Panc1 (cell line): Measurements from ENCODE around the gene RASGEF1B. TPM values are rescaled to one million over a fixed set of nuclear protein-coding genes. Genes with fewer than 3 reads are reported as not detected.

Source experiments
- ATAC-seq: fragments of 200-7000 bp; cut with Tn5 transposase; 2 replicates; pipeline ENCODE4 v1.9.1; 2020; ENCODE audit warnings: mild to moderate bottlenecking, moderate library complexity
- BruUV-seq: library from RNA; stranded (reverse); fragments of 400-500 nt; replicated peaks from 2 replicates; lab custom pipeline; 2021; lab: Mats Ljungman, UMichigan
- CTCF ChIA-PET: fragments of 300-600 bp; sonication (Branson Sonifier 250); formaldehyde crosslinking; loops from one replicate; lab custom pipeline; 2022; ENCODE audit warnings: antibody characterized with exemption; lab: Charles Lee
- POLR2A ChIA-PET: fragments of 300-600 bp; sonication (Branson Sonifier 250); formaldehyde crosslinking; loops from one replicate; lab custom pipeline; 2022; ENCODE audit warnings: antibody characterized with exemption; lab: Charles Lee
- DNase-seq: peaks from one replicate; pipeline ENCODE4 v3.0.0-alpha.2; 2010; ENCODE audit warnings: low read depth, low spot score
- H3K27ac ChIP-seq: 2 replicates; pipeline ENCODE4 v1.5.1; 2011; ENCODE audit warnings: mild to moderate bottlenecking, low read length, inconsistent platforms
- H3K27me3 ChIP-seq: fragments of 200-500 bp; sonication (Bioruptor generic); 2 replicates; pipeline ENCODE4 v1.6.0; 2014; ENCODE audit warnings: low read length, inconsistent platforms; ENCODE audit not compliant: control insufficient read depth, insufficient read depth
- H3K36me3 ChIP-seq: fragments of 200-500 bp; sonication (Bioruptor generic); 2 replicates; pipeline ENCODE4 v1.5.1; 2014; ENCODE audit warnings: inconsistent platforms, mild to moderate bottlenecking, low read length, moderate library complexity; ENCODE audit not compliant: control insufficient read depth, insufficient read depth
- H3K4me1 ChIP-seq: 2 replicates; pipeline ENCODE4 v1.5.1; 2011; ENCODE audit warnings: inconsistent platforms, mild to moderate bottlenecking, low read length, moderate library complexity; ENCODE audit not compliant: control insufficient read depth, insufficient read depth
- H3K4me3 ChIP-seq, 2 experiments: 2 replicates each; pipeline ENCODE4 v1.5.1; 2011 to 2012; ENCODE audit warnings: low read depth in 2 of 2, low read length in 2 of 2, mild to moderate bottlenecking in 2 of 2, inconsistent platforms in 1 of 2, moderate library complexity in 1 of 2
- H3K9me3 ChIP-seq: fragments of 200-500 bp; sonication (Bioruptor generic); 2 replicates; pipeline ENCODE4 v1.5.1; 2014; ENCODE audit warnings: low read depth, mild to moderate bottlenecking, inconsistent platforms, low read length, moderate library complexity; ENCODE audit not compliant: control insufficient read depth, insufficient read depth
- CTCF ChIP-seq: fragments of 450-650 bp; IDR thresholded peaks from 2 replicates; pipeline ENCODE4 v1.5.1; 2017; ENCODE audit warnings: mild to moderate bottlenecking
- POLR2AphosphoS5 ChIP-seq: IDR thresholded peaks from 2 replicates; pipeline ENCODE4 v1.6.1; 2012; ENCODE audit warnings: mild to moderate bottlenecking, low read depth, low read length, moderate library complexity
- REST ChIP-seq, 2 experiments: IDR thresholded peaks; 2 replicates each; pipeline ENCODE4 v1.6.1; 2011 to 2012; ENCODE audit warnings: low read depth in 2 of 2, control low read depth in 1 of 2, low read length in 1 of 2, mild to moderate bottlenecking in 1 of 2, moderate library complexity in 1 of 2; ENCODE audit not compliant: insufficient read depth in 1 of 2
- SIN3A ChIP-seq: IDR thresholded peaks from 2 replicates; pipeline ENCODE4 v1.6.1; 2012; ENCODE audit warnings: low read depth, mild to moderate bottlenecking, low read length, moderate library complexity, borderline replicate concordance; ENCODE audit not compliant: insufficient read depth
- TCF7L2 ChIP-seq: IDR thresholded peaks from 2 replicates; pipeline ENCODE4 v1.6.1; 2011; ENCODE audit warnings: mild to moderate bottlenecking, low read depth, low read length, inconsistent platforms
- in situ Hi-C: cut with HindIII; loops from 2 replicates; pipeline ENCODE4 v1.10.0; 2016; ENCODE audit warnings: low sequenced_read_pairs, low pct_unique_long_range_greater_than_20kb
- intact Hi-C: fragments of 100-400 bp; cut with micrococcal nuclease; formaldehyde crosslinking; loops from one replicate; pipeline ENCODE4 v1.10.0; 2022; ENCODE audit not compliant: unreplicated experiment
- total RNA-seq: library from RNA; stranded (reverse); gene quantifications from one replicate; pipeline ENCODE4 v1.2.1, GENCODE V29; 2021; ENCODE audit not compliant: unreplicated experiment

RASGEF1B gene
- total RNA-seq, 1 experiment from 2014 or later, result not detected

GRCh38 chr4:81418572-81418971 is 53.1 kb downstream of the RASGEF1B start:
- Histone ChIP-seq H3K27ac (no peak overlapping the region), H3K9me3 (no peaks in the 10 kb centered on the region), H3K4me3 (no peak overlapping the region), H3K4me1 (no peaks in the 10 kb centered on the region), H3K36me3 (no peaks in the 10 kb centered on the region), H3K27me3 (no peaks in the 10 kb centered on the region)
- intact Hi-C loops, result no loop called here
- ChIA-PET CTCF (no interaction called here), POLR2A (no interaction called here)
- DNase-seq, result no peak
- in situ Hi-C loops, result no loop called here
- TF ChIP-seq TCF7L2 (no peak), CTCF (no peak), SIN3A (no peak), REST (IDR thresholded peaks at IDR 0.05; ENCODE audit: insufficient read depth in 1 of 2, low read depth in 2 of 2, low read length in 1 of 2) (no peak), POLR2AphosphoS5 (no peak)
- no TSS peak for BruUV-seq
- ATAC-seq, result no peak

- Histone ChIP-seq H3K27ac (no peak overlapping the region), H3K27me3 (no peaks in the 10 kb centered on the region; the same call in 1 of the 2 replicates), H3K4me3 (no peak overlapping the region), H3K4me1 (no peaks in the 10 kb centered on the region), H3K9me3 (no peaks in the 10 kb centered on the region), H3K36me3 (no peaks in the 10 kb centered on the region)
- TF ChIP-seq POLR2AphosphoS5 (no peak), SIN3A (no peak), REST (IDR thresholded peaks at IDR 0.05; ENCODE audit: insufficient read depth in 1 of 2, low read depth in 2 of 2, low read length in 1 of 2) (no peak), TCF7L2 (no peak)
- CTCF ChIA-PET, result no interaction called here
- in situ Hi-C loops, result no loop called here
- intact Hi-C loops, result no loop called here
- POLR2A ChIA-PET, result no interaction called here
- DNase-seq (no peak), ATAC-seq (no peak)
- no TSS peak for BruUV-seq
These were observed 58.7 kb downstream of the RASGEF1B start for GRCh38 chr4:81412946-81413495.
